Measurements from ENCODE around the gene FOSB.

DNA sequence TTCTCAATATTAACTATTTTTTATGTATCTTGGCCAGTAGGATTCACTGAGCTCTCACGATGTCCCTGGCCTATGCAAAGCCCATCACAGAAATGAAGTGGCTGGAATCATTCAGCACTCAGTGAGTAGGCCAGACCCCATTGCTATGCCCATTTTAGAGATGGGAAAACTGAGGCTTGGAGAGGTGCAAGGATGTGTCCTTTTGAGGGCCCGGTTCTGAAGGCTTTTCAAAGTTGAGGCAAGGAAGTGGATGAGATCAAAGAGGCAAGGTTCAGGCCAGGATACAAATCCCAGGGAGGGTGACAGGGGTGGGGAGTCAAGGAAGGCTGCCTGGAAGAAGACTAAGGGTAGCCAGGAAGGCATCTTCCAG is 25.4 kb upstream of the FOSB start:
- TF ChIP-seq, protein P1, sequence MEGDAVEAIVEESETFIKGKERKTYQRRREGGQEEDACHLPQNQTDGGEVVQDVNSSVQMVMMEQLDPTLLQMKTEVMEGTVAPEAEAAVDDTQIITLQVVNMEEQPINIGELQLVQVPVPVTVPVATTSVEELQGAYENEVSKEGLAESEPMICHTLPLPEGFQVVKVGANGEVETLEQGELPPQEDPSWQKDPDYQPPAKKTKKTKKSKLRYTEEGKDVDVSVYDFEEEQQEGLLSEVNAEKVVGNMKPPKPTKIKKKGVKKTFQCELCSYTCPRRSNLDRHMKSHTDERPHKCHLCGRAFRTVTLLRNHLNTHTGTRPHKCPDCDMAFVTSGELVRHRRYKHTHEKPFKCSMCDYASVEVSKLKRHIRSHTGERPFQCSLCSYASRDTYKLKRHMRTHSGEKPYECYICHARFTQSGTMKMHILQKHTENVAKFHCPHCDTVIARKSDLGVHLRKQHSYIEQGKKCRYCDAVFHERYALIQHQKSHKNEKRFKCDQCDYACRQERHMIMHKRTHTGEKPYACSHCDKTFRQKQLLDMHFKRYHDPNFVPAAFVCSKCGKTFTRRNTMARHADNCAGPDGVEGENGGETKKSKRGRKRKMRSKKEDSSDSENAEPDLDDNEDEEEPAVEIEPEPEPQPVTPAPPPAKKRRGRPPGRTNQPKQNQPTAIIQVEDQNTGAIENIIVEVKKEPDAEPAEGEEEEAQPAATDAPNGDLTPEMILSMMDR (IDR thresholded peaks at IDR 0.05) = no peak
- TF ChIP-seq EP300 (IDR thresholded peaks at IDR 0.05) = no peak

Measured in gastroesophageal sphincter (tissue), 3 donors.